ENCODE data around the gene ARHGEF4. TPM values are rescaled to one million over a fixed set of nuclear protein-coding genes. Genes with fewer than 3 reads are reported as not detected.

The ARHGEF4 gene
- total and polyA plus RNA-seq, 8 donors: 16.3 to 58.2 (median 19.8) TPM

- no peak overlapping the region for H3K27ac ChIP-seq
- DNase-seq: no peak
- ATAC-seq: no peak
- no peaks in the 10 kb centered on the region for H3K9me3 ChIP-seq
- no peak for TF ChIP-seq CTCF (IDR thresholded peaks at IDR 0.05)
- no peak for FAIRE-seq
- no peaks in the 10 kb centered on the region for H3K27me3 ChIP-seq
- peaks cover 2 to 57% (median 31%) of the 10 kb centered on the region in 3 donors for H3K36me3 ChIP-seq
- H3K4me1 ChIP-seq: no peaks in the 10 kb centered on the region
- intact Hi-C loops (cut with DNase I): no loop called here
- 88 to 92% methylated on average over 7 of the region's 7 CpGs for WGBS, 2 donors
- no peak overlapping the region for H3K4me3 ChIP-seq
Observed at GRCh38 chr2:131049150-131049718, 212.5 kb downstream of the ARHGEF4 start.

GRCh38 chr2:131050896-131051295 lies 214.2 kb downstream of the ARHGEF4 start:
- Histone ChIP-seq H3K4me1 (no peaks in the 10 kb centered on the region), H3K9me3 (no peaks in the 10 kb centered on the region), H3K27ac (no peak overlapping the region), H3K36me3 (peaks cover 2 to 70% (median 31%) of the 10 kb centered on the region in 3 donors), H3K27me3 (no peaks in the 10 kb centered on the region), H3K4me3 (no peak overlapping the region)
- no peak for FAIRE-seq
- WGBS, 2 donors: 93% methylated on average over 8 of the region's 8 CpGs
- ATAC-seq: no peak
- no peak for TF ChIP-seq CTCF (IDR thresholded peaks at IDR 0.05)
- no peak for DNase-seq
- intact Hi-C loops (cut with DNase I): no loop called here

GRCh38 chr2:131052741-131053263 lies 216.1 kb downstream of the ARHGEF4 start:
- H3K9me3 ChIP-seq: no peaks in the 10 kb centered on the region
- DNase-seq (no peak), FAIRE-seq (no peak), ATAC-seq (no peak)
- no peak overlapping the region for H3K4me3 ChIP-seq
- peaks cover 2 to 63% (median 24%) of the 10 kb centered on the region in 3 donors for H3K36me3 ChIP-seq
- H3K4me1 ChIP-seq: peaks cover 0 to 12% (median 0%) of the 10 kb centered on the region in 3 donors
- H3K27ac ChIP-seq: no peak overlapping the region
- H3K27me3 ChIP-seq: no peaks in the 10 kb centered on the region
- WGBS, 2 donors: 94 to 95% methylated on average over 8 of the region's 8 CpGs
- intact Hi-C loops (cut with DNase I): no loop called here
- no peak for TF ChIP-seq CTCF (IDR thresholded peaks at IDR 0.05)

GRCh38 chr2:131054488-131054887 lies 217.8 kb downstream of the ARHGEF4 start:
- FAIRE-seq: no peak
- no peaks in the 10 kb centered on the region for H3K27me3 ChIP-seq
- 90 to 95% methylated on average over 7 of the region's 7 CpGs for WGBS, 2 donors

More at GRCh38 chr2:131054488-131054887, 217.8 kb downstream of the ARHGEF4 start:
- Histone ChIP-seq H3K9me3 (no peaks in the 10 kb centered on the region), H3K36me3 (peaks cover 2 to 62% (median 16%) of the 10 kb centered on the region in 3 donors), H3K4me1 (peaks cover 0 to 12% (median 0%) of the 10 kb centered on the region in 3 donors), H3K4me3 (no peak overlapping the region), H3K27ac (no peak overlapping the region)
- no peak for TF ChIP-seq CTCF (IDR thresholded peaks at IDR 0.05)
- DNase-seq (no peak), ATAC-seq (no peak)
- intact Hi-C loops (cut with DNase I): no loop called here
